HG02973 (cell line): ENCODE data around the gene GGT6.

Source experiments
- ATAC-seq: cut with Tn5 transposase; IDR thresholded peaks from one replicate; pipeline ENCODE4 v1.9.1; 2021; ENCODE audit warnings: moderate library complexity; ENCODE audit not compliant: unreplicated experiment

GGT6 gene

GRCh38 chr17:4576729-4577322, 16.4 kb upstream of the GGT6 start:
- ATAC-seq = no peak

- ATAC-seq = no peak
Observed at GRCh38 chr17:4576161-4576558, 15.8 kb upstream of the GGT6 start.

- no peak for ATAC-seq
Observed at GRCh38 chr17:4574448-4575045, 14.2 kb upstream of the GGT6 start.

GRCh38 chr17:4573669-4574068, 13.3 kb upstream of the GGT6 start:
- ATAC-seq = no peak

GRCh38 chr17:4573115-4573514, 12.7 kb upstream of the GGT6 start:
- no peak for ATAC-seq

- no peak for ATAC-seq
Observed at GRCh38 chr17:4572131-4572530, 11.8 kb upstream of the GGT6 start.

- no peak for ATAC-seq
Observed at GRCh38 chr17:4569591-4569990, 9.2 kb upstream of the GGT6 start.

GRCh38 chr17:4566785-4567184, 6.4 kb upstream of the GGT6 start:
- no peak for ATAC-seq

- no peak for ATAC-seq
Observed at GRCh38 chr17:4565209-4566141, 5.1 kb upstream of the GGT6 start.

- no peak for ATAC-seq
Observed at GRCh38 chr17:4562015-4562969, 1.9 kb upstream of the GGT6 start.

- no peak for ATAC-seq
Observed at GRCh38 chr17:4560837-4561256, 470 bp upstream of the GGT6 start.

- ATAC-seq = no peak
Observed at GRCh38 chr17:4559966-4560365, 411 bp downstream of the GGT6 start.

- ATAC-seq = no peak
Observed at GRCh38 chr17:4559139-4559791, 1.1 kb downstream of the GGT6 start.

GRCh38 chr17:4558347-4558971, 1.9 kb downstream of the GGT6 start:
- ATAC-seq = no peak

- no peak for ATAC-seq
Observed at GRCh38 chr17:4557626-4558346, 2.6 kb downstream of the GGT6 start.

GRCh38 chr17:4556996-4557395, 3.4 kb downstream of the GGT6 start:
- no peak for ATAC-seq

- ATAC-seq = no peak
Observed at GRCh38 chr17:4555873-4556759, 4.3 kb downstream of the GGT6 start.
